ENCODE data around the gene PCDHGB3.
"Not testable (repeated sequence)": the region's sequence is repeated elsewhere in the genome, so short reads cannot be mapped to it uniquely, and the experiment has no call there.

Gene PCDHGB3

GRCh38 chr5:141392429-141393198 is 22.6 kb downstream of the PCDHGB3 start, which contains the start of gene PCDHGA8:
Gene PCDHGA8, plus strand, starts transcription at chr5:141392633. Its CDS starts 181 bp downstream, at chr5:141392814.
- no peak for DNase-seq (ENCODE audit: low spot score)

DNA sequence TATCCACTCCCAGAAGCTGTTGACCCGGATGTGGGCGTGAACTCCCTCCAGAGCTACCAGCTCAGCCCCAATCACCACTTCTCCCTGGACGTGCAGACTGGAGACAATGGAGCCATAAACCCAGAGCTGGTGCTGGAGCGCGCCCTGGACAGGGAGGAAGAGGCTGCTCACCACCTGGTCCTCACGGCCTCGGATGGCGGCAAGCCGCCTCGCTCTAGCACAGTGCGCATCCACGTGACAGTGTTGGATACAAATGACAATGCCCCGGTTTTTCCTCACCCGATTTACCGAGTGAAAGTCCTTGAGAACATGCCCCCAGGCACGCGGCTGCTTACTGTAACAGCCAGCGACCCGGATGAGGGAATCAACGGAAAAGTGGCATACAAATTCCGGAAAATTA is 23.2 kb downstream of the PCDHGB3 start:
- no peak for DNase-seq (ENCODE audit: low spot score)

DNA sequence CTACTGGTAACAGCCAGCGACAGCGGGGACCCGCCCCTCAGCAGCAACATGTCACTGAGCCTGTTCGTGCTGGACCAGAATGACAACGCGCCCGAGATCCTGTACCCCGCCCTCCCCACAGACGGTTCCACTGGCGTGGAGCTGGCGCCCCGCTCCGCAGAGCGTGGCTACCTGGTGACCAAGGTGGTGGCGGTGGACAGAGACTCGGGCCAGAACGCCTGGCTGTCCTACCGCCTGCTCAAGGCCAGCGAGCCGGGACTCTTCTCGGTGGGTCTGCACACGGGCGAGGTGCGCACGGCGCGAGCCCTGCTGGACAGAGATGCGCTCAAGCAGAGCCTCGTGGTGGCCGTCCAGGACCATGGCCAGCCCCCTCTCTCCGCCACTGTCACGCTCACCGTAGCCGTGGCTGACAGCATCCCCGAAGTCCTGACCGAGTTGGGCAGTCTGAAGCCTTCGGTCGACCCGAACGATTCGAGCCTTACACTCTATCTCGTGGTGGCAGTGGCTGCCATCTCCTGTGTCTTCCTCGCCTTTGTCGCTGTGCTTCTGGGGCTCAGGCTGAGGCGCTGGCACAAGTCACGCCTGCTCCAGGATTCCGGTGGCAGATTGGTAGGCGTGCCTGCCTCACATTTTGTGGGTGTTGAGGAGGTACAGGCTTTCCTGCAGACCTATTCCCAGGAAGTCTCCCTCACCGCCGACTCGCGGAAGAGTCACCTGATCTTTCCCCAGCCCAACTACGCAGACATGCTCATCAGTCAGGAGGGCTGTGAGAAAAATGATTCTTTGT is 24.6 kb downstream of the PCDHGB3 start:
- DNase-seq (ENCODE audit: low spot score), result not testable (repeated sequence)

DNA sequence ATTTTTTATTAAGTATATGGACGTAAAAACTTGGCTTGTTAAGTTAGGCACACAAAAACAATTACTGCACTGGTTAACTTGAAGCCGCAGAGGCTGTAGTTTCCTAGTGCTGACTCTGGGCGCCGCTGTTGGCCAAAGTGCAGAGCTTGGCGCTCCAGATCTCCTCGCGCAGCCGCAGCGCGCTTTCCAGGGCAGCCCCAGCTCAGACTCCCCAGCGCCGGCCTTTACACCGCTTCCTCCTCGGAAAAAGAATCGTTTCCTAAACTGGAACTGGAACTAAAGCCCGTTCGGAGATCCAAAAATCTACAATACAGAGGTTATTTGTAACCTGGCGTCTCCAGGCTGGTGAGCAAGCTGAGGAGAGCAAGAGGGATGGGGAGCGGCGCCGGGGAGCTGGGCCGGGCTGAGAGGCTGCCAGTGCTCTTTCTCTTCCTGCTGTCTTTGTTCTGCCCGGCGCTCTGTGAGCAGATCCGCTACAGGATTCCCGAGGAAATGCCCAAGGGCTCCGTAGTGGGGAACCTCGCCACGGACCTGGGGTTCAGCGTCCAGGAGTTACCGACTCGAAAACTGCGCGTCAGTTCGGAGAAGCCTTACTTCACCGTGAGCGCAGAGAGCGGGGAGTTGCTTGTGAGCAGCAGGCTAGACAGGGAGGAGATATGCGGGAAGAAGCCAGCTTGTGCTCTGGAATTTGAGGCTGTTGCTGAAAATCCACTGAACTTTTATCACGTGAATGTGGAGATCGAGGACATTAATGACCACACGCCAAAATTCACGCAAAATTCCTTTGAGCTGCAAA is 27.9 kb downstream of the PCDHGB3 start, which contains the start of gene PCDHGB5:
PCDHGB5 (plus strand) TSS at position 192 of the 796 bp plus-strand sequence; CDS start at position 373, 181 bp downstream.
- DNase-seq (ENCODE audit: low spot score), result not testable (repeated sequence)

DNA sequence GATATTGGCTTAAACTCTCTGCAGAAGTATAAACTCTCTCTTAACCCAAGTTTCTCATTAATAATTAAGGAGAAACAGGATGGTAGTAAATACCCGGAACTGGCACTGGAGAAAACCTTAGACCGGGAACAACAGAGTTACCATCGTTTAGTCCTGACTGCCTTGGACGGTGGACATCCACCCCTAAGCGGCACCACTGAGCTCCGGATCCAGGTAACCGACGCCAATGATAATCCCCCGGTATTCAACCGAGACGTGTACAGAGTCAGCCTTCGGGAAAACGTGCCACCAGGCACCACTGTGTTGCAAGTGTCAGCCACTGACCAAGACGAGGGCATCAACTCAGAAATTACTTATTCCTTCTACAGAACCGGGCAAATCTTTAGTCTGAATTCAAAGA is 28.6 kb downstream of the PCDHGB3 start:
- no peak for DNase-seq (ENCODE audit: low spot score)

DNA sequence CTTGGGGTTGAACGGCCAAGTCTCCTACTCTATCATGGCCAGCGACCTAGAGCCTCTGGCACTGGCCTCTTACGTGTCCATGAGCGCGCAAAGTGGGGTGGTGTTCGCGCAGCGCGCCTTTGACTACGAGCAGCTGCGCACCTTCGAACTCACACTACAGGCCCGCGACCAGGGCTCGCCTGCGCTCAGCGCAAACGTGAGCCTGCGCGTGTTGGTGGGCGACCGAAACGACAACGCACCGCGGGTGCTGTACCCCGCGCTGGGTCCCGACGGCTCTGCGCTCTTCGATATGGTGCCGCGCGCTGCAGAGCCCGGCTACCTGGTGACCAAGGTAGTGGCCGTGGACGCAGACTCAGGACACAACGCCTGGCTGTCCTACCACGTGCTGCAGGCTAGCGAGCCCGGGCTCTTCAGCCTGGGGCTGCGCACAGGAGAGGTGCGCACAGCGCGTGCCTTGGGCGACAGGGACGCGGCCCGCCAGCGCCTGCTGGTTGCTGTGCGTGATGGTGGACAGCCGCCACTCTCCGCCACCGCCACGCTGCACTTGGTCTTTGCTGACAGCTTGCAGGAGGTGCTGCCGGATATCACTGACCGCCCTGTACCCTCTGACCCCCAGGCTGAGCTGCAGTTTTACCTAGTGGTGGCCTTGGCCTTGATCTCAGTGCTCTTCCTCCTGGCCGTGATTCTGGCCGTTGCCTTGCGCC is 29.7 kb downstream of the PCDHGB3 start:
- no peak for DNase-seq (ENCODE audit: low spot score)

DNA sequence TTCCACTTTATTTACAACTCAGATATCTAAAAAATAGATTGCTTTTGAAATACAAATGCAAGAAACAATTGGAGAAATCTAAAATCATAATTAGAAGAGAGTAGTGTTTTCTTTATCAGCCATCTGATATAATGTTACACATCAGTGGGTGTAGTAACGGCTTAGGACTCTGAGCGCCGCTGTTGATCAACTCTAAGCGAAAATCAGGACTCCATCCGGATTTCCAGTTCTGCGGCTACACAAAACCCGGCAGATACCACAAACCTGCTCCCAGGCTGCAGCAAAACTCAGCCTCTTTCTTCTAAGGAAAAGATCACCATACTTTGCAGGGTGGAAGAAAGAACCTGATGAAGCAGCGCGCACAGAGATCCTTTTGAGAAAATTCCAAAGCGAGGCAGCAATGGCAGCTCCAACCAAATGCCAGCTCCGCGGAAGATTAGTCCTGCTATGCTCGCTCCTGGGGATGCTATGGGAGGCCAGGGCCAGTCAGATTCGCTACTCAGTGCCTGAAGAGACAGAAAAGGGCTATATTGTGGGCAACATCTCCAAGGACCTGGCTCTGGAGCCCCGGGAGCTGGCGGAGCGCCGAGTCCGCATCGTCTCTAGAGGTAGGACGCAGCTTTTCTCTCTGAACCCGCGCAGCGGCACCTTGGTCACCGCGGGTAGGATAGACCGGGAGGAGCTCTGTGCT is 32.7 kb downstream of the PCDHGB3 start, which contains the start of gene PCDHGA9:
PCDHGA9 (plus strand) TSS at position 226 of the 691 bp plus-strand sequence; CDS start at position 401, 175 bp downstream.
- peak; percentile 29 for DNase-seq (ENCODE audit: low spot score)

DNA sequence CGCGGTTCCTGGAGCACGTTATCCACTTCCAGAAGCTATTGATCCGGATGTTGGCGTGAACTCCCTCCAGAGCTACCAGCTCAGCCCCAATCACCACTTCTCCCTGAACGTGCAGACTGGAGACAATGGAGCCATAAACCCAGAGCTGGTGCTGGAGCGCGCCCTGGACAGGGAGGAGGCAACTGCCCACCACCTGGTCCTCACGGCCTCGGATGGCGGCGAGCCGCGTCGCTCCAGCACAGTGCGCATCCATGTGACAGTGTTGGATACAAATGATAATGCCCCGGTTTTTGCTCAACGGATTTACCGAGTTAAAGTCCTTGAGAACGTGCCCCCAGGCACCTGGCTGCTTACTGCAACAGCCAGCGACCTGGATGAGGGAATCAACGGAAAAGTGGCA is 33.3 kb downstream of the PCDHGB3 start:
- no peak for DNase-seq (ENCODE audit: low spot score)

DNA sequence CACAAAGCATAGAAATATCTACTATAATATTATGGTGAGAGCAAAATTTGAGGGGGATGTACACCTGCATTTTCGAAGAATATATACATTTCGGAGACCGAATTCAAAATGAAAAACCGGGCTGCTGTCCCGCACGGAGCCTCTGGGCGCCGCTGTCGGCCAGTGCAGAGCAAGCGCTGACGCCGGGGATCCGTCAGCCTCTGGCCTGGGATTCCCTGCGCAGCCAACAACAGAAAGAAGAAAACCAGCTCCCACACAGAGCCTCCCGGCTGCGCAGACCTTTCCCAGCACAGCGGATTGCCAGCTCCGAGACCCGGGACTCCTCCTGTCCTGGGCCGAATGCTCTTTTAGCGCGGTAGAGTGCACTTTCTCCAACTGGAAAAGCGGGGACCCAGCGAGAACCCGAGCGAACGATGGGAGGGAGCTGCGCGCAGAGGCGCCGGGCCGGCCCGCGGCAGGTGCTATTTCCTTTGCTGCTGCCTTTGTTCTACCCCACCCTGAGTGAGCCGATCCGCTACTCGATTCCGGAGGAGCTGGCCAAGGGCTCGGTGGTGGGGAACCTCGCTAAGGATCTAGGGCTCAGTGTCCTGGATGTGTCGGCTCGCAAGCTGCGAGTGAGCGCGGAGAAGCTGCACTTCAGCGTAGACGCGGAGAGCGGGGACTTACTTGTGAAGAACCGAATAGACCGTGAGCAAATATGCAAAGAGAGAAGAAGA is 37.9 kb downstream of the PCDHGB3 start, which contains the start of gene PCDHGB6:
PCDHGB6 (plus strand) TSS at position 232 of the 716 bp plus-strand sequence; CDS start at position 414, 182 bp downstream.
- peak; percentile 25 for DNase-seq (ENCODE audit: low spot score)

DNA sequence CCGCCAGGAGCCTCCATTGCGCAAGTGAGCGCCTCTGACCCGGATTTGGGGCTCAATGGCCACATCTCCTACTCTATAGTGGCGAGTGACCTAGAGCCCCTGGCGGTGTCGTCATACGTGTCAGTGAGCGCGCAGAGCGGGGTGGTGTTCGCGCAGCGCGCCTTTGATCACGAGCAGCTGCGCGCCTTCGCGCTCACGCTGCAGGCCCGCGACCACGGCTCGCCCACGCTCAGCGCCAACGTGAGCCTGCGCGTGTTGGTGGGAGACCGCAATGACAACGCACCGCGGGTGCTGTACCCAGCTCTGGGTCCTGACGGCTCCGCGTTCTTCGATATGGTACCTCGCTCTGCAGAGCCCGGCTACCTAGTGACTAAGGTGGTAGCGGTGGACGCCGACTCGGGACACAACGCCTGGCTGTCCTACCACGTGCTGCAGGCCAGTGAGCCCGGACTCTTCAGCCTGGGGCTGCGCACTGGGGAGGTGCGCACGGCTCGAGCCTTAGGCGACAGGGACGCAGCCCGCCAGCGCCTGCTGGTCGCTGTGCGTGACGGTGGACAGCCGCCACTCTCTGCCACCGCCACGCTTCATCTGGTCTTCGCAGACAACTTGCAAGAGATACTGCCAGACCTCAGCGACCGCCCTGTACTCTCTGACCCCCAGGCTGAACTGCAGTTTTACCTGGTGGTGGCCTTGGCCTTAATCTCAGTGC is 39.7 kb downstream of the PCDHGB3 start:
- no peak for DNase-seq (ENCODE audit: low spot score)

- DNase-seq (ENCODE audit: low spot score), result no peak
Observed at GRCh38 chr5:141411575-141411974, 41.5 kb downstream of the PCDHGB3 start.

DNA sequence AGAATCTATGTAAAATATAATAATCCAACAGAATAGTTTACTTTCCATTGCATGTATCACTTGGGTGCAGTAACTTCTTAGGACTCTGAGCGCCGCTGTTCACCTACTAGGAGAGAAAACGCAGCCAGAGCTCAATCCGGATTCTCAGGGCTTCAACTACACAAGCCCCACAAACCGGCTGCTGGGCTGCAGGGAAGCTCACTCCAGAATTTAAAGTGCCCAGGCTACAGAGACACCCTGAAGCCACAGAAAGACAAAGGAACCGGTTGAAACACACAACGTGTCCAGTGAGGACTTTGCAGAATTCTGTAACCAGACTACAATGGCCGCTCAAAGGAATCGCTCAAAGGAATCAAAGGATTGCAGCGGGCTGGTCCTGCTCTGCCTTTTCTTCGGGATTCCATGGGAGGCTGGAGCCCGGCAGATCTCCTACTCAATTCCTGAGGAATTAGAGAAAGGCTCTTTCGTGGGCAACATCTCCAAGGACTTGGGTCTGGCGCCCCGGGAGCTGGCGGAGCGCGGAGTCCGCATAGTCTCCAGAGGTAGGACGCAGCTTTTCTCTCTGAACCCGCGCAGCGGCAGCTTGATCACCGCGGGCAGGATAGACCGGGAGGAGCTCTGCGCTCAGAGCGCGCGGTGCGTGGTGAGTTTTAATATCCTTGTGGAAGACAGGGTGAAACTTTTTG is 43.0 kb downstream of the PCDHGB3 start, which contains the start of gene PCDHGA10:
PCDHGA10 (plus strand) TSS at position 134 of the 686 bp plus-strand sequence; CDS start at position 323, 189 bp downstream.
- peak; percentile 71 for DNase-seq (ENCODE audit: low spot score)

- DNase-seq (ENCODE audit: low spot score), result no peak
Observed at GRCh38 chr5:141413540-141414069, 43.6 kb downstream of the PCDHGB3 start.

GRCh38 chr5:141414548-141415274 is 44.7 kb downstream of the PCDHGB3 start:
- not testable (repeated sequence) for DNase-seq (ENCODE audit: low spot score)

DNA sequence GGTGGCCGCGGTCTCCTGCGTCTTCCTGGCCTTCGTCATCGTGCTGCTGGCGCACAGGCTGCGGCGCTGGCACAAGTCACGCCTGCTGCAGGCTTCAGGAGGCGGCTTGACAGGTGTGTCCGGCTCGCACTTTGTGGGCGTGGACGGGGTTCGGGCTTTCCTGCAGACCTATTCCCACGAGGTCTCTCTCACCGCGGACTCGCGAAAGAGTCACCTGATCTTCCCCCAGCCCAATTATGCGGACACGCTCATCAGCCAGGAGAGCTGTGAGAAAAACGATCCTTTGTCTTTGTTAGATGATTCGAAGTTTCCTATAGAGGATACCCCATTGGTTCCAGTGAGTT is 45.2 kb downstream of the PCDHGB3 start:
- DNase-seq (ENCODE audit: low spot score), result not testable (repeated sequence)

DNA sequence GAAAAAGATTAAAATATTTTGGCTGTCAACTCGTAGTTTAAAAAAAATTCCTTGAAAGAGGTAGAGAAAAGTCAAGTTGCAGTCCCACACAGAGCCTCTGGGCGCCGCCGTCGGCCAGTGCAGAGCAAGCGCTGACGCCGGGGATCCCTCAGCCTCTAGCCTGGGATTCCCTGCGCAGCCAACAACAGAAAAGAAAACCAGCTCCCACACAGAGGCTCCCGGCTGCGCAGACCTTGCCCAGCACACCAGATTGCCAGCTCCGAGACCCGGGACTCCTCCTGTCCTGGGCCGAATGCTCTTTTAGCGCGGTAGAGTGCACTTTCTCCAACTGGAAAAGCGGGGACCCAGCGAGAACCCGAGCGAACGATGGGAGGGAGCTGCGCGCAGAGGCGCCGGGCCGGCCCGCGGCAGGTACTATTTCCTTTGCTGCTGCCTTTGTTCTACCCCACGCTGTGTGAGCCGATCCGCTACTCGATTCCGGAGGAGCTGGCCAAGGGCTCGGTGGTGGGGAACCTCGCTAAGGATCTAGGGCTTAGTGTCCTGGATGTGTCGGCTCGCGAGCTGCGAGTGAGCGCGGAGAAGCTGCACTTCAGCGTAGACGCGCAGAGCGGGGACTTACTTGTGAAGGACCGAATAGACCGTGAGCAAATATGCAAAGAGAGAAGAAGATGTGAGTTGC is 47.6 kb downstream of the PCDHGB3 start, which contains the start of gene PCDHGB7:
PCDHGB7 (plus strand) TSS at position 184 of the 679 bp plus-strand sequence; CDS start at position 367, 183 bp downstream.
- peak; percentile 48 for DNase-seq (ENCODE audit: low spot score)
